Stimulated activated effector memory CD8-positive, alpha-beta T cell treated with anti-CD3 and anti-CD28 coated beads, Interleukin-12 subunit alpha, Interleukin-12 subunit beta, amount 100 ng/mL, for 72 hours (primary cell): ENCODE data around the gene PPP1R1B.
A peak's percentile ranks its signal among the peaks of the same experiment; 100 is the strongest.

Experiments
- ATAC-seq: fragments of 150-1000 bp; cut with Tn5 transposase; 2 replicates; pipeline ENCODE4 v1.10.0; 2021
- DNase-seq, 2 donors: peaks; one replicate each; pipeline ENCODE4 v3.0.0; 2021 to 2022; ENCODE audit warnings: low spot score in 2 of 2
- H3K27ac Mint-ChIP-seq: one replicate; pipeline ENCODE4 v1.8.0; 2022; ENCODE audit warnings: mild to moderate bottlenecking, mixed read lengths
- H3K36me3 Mint-ChIP-seq: one replicate; pipeline ENCODE4 v1.8.0; 2022; ENCODE audit warnings: mild to moderate bottlenecking, mixed read lengths
- H3K4me1 Mint-ChIP-seq: one replicate; pipeline ENCODE4 v1.8.0; 2022; ENCODE audit warnings: mixed read lengths
- H3K4me3 Mint-ChIP-seq: one replicate; pipeline ENCODE4 v1.8.0; 2022; ENCODE audit warnings: mild to moderate bottlenecking, mixed read lengths
- H3K9me3 Mint-ChIP-seq: one replicate; pipeline ENCODE4 v1.8.0; 2022; ENCODE audit warnings: mixed read lengths

Gene PPP1R1B

DNA sequence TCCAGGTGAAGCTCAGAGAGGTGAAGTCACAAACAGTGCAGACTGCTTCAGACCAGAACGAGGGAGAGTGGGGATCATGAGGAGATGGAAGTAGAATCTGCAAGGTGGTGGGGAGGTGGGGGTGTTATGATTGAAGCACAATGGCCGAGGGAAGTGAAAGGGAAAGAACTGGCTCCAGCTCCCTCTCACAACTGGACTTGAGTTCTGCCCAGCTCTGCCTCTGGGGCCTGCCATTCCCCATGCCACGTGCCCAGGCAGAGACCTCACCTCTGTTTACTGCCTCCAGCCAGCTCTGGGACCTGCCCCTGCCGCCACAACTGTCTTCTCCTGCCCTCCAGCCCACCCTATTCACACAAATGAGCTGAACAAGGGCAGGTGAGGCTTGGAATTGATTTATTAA is 44.0 kb downstream of the PPP1R1B start:
- H3K9me3 Mint-ChIP-seq = no peaks in the 10 kb centered on the region
- ATAC-seq (no peak), DNase-seq (no peak)
- H3K36me3 Mint-ChIP-seq = peaks cover 6% of the 10 kb centered on the region
- H3K27ac Mint-ChIP-seq = no peak overlapping the region
- H3K4me3 Mint-ChIP-seq = no peak overlapping the region
- H3K4me1 Mint-ChIP-seq = peaks cover 37% of the 10 kb centered on the region

DNA sequence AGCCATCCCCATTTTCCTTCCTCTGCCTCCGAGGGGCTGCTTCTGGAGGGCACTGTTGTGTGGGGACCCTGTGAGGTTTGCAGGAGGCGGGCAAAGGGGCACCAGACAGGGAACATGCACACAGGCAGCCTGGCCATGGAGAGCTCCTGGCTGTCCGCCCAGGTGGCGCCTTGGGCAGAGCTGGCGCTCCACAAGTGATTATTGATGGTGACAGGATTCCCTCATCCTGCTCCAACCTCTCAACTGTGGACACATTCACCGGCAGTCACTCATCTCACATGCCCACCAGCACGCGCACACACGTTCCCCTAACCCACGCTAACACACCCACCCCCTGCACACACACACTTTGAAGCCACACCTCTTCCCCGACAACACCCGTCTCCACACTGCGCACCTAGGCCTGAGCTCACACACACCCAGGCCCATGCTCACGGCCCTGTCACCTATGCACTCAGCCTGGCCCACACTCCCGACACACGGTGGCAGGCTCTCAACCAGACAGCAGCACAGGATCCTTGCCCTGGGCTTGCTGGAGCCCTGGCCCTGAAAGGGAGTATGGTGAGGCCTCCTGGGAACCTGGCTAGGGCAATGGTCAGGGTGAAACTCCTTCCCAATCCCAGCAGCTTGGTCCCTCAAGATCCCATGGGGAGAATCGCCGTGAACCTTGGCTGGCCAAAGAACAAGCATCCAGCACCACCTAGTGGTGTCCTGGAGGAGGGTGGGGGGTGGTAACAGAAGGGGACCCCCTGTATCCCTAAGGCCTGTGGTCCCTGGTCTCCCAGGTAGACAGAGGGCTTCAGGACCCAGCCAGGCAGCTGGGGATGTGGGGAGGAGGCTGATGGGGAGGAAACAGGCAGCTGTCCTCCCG is 45.1 kb downstream of the PPP1R1B start:
- Mint-ChIP-seq H3K4me1 (peaks cover 43% of the 10 kb centered on the region), H3K9me3 (no peaks in the 10 kb centered on the region), H3K27ac (peak overlapping the region; percentile 78), H3K36me3 (peaks cover 12% of the 10 kb centered on the region), H3K4me3 (no peak overlapping the region)
- DNase-seq = no peak
- ATAC-seq = no peak

DNA sequence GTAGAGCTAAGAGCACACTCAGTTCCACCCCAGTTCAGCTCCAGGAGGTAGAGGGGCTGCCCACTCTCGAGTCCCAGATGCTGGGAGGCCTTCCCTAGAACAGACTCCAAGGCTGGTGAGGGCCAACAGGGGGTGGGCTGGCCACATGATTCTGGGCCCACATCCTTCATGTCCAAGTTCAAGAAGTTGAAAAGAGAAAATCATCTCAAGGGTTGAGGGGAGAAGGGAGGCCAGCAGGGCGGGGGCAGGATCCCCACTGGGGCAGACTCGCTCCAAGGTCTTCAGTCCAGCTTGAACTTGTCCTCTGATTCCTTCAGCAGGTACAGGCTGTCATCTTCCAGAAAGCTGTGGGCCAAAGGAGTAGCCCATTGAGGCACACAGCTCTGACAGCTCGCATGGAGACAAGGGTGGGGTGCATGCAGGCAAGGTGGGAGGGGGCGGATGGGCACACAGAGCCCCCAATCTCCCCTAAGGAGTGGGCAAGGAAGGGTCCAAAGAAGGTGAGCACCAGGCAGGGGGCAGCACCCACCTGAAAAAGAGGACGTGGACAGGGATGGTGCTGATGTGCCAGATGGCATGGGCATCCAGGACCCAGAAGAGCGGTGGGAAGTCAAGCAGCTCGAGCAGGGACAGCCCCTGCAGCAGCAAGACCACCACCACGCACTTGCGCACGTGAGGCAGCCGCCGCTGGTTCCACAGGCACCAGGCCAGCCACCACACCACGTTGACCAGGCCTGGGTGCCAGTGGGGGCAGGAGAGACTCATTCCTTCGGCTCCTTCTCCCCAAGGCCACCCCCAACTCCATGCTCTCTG is 46.0 kb downstream of the PPP1R1B start:
- ATAC-seq = no peak
- Mint-ChIP-seq H3K4me3 (no peak overlapping the region), H3K4me1 (peaks cover 52% of the 10 kb centered on the region), H3K27ac (peak overlapping the region; percentile 78), H3K36me3 (peaks cover 12% of the 10 kb centered on the region), H3K9me3 (no peaks in the 10 kb centered on the region)
- no peak for DNase-seq

DNA sequence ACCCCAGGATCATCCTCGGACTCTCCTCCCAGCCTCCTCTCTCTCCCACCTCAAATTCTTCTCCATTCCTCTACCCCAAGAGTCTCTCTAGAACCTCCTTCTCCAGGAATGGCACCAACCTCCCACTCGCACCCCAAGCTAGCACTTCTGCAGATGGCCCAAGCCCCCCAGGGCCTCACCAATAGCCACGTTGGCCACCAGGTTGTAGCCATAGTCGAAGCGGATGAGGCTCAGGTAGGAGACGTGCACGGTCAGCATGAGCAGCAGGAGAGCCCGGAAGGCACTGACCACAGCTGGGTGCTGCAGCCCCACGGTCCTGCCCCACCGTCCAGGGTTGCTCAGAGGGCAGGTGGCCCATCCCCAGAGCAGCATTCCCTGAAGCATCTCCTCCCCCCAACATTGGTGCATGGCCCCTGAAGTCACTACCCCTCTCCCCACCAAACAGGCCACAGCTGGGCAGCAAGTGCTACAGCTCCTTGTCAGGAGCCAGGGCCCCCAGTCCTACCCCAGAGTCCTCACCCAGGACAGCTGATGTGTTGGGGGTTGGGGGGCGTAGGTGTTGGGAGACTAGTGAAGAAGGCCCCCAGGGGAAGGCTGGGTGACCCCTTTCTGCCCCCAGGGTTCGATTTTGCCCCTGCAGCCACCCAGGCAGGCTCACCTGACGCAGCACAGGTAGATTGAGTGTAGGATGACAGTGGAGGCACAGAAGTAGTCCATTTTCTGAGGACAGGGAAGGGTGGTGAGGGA is 46.8 kb downstream of the PPP1R1B start:
- H3K36me3 Mint-ChIP-seq = peaks cover 10% of the 10 kb centered on the region
- no peak overlapping the region for H3K4me3 Mint-ChIP-seq
- DNase-seq (no peak), ATAC-seq (no peak)
- H3K27ac Mint-ChIP-seq = no peak overlapping the region
- H3K9me3 Mint-ChIP-seq = no peaks in the 10 kb centered on the region
- peaks cover 52% of the 10 kb centered on the region for H3K4me1 Mint-ChIP-seq

DNA sequence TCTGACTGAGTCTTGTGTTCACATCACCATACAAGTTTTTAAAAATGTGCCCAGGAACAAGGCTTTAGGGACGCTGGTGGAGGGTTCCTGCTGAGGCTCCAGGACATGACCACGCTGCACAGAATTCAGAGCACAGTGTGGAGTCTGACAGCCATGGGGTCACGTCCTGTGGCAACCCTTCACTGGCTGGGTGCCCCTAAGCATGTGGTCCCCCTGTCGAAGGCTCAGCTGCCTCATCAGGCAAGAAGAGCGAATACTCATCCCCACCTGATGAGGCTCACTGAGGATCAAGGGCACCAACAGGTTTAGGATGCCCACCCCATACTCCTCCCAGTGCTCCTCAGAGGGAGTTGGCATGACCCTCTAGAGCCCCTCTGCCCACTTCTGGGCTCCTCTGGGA is 47.4 kb downstream of the PPP1R1B start:
- ATAC-seq = no peak
- H3K36me3 Mint-ChIP-seq = peaks cover 5% of the 10 kb centered on the region
- peaks cover 54% of the 10 kb centered on the region for H3K4me1 Mint-ChIP-seq
- no peak for DNase-seq
- H3K27ac Mint-ChIP-seq = no peak overlapping the region
- H3K9me3 Mint-ChIP-seq = no peaks in the 10 kb centered on the region
- H3K4me3 Mint-ChIP-seq = no peak overlapping the region

DNA sequence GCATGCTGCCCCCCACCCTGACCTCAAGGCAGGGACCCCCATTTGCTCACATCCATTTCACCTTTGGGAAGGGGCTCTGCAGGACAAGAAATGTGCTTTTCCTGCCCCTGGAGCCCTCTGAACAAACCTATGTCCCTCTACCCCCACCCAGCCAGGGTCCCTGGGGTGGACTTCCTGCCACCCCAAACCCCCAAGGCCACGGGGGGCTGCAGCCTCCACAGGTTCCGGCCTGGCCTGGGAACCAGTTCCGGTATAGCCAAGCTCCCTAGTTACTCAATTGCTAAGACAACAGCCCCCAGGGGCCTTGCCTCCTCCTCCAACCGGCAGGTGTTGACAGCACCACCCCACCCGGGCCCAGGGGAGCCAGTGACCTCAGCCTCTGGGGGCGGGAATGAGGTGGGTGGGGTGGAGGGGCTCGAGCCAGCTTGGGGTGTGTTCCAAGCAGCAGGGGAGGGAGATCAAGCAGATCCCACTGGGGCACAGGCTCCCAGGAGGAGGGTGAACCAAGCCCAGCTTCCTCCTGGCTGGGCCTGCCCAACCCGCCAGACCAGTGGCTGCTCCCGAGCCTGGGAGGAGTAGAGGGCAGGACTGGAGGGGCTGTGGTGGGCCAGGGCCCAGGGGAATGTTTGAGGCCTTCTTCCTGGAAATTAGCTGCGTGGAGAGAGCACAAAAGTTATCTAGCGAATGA is 48.1 kb downstream of the PPP1R1B start:
- H3K36me3 Mint-ChIP-seq = peaks cover 7% of the 10 kb centered on the region
- H3K9me3 Mint-ChIP-seq = no peaks in the 10 kb centered on the region
- peak overlapping the region; percentile 90 for H3K27ac Mint-ChIP-seq
- DNase-seq = no peak
- ATAC-seq = no peak
- H3K4me3 Mint-ChIP-seq = peak overlapping the region; percentile 10
- H3K4me1 Mint-ChIP-seq = peaks cover 61% of the 10 kb centered on the region

DNA sequence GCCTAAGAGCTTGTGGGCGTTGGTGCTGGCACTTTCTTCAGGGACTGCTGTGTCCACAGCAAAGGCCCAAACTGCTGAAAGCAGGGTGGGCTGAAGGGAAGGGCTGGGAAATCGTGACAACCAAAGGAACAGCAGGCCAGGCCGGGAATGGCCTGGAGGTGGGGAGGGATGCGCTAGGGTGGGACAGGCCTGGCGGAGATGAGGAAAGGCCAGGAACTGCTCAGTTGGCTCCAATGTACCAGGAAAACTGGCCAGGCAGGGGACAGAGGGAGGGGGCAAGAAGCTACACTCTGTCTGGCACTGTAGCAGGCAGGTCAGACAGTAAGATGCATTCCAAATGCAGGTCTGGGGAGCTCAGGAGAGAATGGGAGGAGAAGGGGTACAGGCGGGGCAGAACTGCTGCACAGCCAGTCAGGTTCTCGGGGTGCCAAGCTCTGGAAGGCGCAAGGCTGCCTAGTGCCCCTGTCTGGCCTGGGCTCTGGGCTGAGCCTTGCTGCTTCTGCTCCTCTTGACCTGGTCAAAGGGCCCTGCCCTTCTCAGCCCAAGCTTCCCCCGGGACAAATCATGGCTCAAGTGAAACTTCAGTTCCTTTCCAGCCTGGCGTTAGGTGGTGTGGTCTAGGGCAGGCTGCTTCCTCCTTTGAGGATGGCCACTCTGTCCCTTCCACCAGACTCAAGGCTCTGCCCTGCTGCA is 48.8 kb downstream of the PPP1R1B start:
- Mint-ChIP-seq H3K9me3 (no peaks in the 10 kb centered on the region), H3K4me3 (peak overlapping the region; percentile 53), H3K4me1 (peaks cover 68% of the 10 kb centered on the region), H3K27ac (peak overlapping the region; percentile 90), H3K36me3 (peaks cover 10% of the 10 kb centered on the region)
- DNase-seq (no peak), ATAC-seq (no peak)

DNA sequence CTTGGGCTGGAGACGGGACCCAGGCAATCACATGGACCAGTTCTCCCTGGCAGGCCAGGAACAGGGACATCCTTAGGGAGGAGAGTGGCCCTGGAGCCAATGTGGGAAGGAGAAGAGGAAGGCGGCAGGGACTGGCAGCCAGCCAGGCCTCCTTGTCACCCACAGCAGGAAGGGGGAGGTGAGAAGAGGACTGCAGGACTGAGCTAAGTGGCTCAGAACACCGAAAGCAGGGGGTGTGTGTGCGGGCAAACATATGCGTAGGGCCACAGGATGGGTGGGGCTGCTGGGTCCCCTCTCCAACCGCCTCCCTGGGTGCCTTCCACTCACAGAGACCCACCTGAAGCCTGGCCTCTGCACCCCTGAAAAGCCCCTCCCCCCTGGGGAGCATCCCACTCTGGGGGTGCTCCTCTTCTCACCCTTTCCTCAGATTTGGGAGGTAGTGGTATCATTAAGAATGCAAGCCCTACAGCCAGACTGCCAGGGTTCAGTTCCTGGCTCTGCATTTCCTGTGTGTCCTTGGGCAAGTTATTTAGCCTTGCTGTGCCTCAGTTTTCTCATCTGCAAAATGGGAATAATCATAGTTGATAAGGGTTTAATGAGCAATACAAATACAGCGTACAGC is 49.6 kb downstream of the PPP1R1B start:
- no peaks in the 10 kb centered on the region for H3K9me3 Mint-ChIP-seq
- peak overlapping the region; percentile 90 for H3K27ac Mint-ChIP-seq
- H3K4me3 Mint-ChIP-seq = peak overlapping the region; percentile 53
- DNase-seq (peak in 1 of 2 donors; percentile 70), ATAC-seq (peak; percentile 75)
- H3K4me1 Mint-ChIP-seq = peaks cover 75% of the 10 kb centered on the region
- peaks cover 10% of the 10 kb centered on the region for H3K36me3 Mint-ChIP-seq

DNA sequence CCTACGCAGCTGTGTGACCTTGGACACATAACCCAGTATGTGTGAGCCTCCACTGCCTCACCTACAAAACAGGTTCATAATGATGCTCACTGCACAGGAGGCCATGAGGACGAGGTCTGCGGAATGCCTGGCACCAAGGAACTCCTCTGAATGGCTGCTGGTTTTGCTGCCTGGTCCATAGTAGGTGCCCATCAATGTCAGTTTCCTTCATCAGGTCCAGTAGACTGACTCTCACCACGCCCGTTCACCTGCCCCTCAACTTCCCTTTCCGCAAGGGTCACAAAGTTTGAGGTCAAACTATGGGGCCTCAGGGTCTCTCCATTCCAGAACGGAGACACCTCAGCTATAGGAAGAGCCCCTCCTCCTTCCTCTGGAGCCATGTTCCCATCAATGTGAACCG is 50.3 kb downstream of the PPP1R1B start:
- H3K4me1 Mint-ChIP-seq = peaks cover 70% of the 10 kb centered on the region
- no peaks in the 10 kb centered on the region for H3K9me3 Mint-ChIP-seq
- H3K36me3 Mint-ChIP-seq = peaks cover 10% of the 10 kb centered on the region
- no peak overlapping the region for H3K4me3 Mint-ChIP-seq
- no peak for ATAC-seq
- DNase-seq = no peak
- peak overlapping the region; percentile 99 for H3K27ac Mint-ChIP-seq

DNA sequence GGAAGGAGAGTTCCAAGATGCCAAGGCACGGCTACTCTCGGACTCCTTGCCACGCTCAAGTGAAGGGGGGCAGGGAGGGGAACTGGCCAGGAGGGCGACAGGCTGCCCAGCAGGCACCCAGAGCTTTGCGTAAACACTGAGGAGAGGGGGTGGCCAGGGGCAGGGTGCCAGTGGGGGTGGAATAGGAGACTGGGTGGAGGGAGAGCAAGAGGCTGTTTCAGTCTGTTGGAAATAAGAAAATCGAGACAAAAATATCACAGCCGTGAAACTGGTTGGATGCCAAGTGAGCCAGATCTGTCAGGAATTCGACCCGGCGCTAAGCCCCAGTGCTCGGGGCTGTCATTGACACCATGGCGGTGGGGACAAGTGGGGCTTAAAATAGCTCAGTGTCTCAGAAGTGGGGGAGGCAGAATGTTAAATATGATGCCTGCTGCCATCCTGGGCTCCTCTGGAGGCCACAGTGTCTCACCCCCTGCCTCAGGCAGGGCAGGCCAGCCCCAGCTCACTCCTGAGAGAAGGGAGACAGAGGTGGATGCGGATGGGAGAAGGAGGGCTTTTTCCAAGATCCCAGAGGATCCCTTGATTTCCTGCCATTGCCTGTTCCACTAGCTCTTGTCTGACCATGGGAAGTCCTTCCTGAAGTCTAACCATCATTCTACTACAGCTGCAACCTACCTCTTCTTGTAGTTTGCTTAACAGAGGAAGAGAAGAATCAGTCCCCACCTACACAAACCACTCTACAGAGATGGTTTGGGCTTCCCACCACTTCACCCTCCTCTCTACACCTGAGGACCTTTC is 51.0 kb downstream of the PPP1R1B start:
- peak overlapping the region; percentile 61 for H3K4me3 Mint-ChIP-seq
- H3K4me1 Mint-ChIP-seq = peaks cover 65% of the 10 kb centered on the region
- DNase-seq (no peak), ATAC-seq (no peak)
- peak overlapping the region; percentile 99 for H3K27ac Mint-ChIP-seq
- no peaks in the 10 kb centered on the region for H3K9me3 Mint-ChIP-seq
- H3K36me3 Mint-ChIP-seq = peaks cover 10% of the 10 kb centered on the region

DNA sequence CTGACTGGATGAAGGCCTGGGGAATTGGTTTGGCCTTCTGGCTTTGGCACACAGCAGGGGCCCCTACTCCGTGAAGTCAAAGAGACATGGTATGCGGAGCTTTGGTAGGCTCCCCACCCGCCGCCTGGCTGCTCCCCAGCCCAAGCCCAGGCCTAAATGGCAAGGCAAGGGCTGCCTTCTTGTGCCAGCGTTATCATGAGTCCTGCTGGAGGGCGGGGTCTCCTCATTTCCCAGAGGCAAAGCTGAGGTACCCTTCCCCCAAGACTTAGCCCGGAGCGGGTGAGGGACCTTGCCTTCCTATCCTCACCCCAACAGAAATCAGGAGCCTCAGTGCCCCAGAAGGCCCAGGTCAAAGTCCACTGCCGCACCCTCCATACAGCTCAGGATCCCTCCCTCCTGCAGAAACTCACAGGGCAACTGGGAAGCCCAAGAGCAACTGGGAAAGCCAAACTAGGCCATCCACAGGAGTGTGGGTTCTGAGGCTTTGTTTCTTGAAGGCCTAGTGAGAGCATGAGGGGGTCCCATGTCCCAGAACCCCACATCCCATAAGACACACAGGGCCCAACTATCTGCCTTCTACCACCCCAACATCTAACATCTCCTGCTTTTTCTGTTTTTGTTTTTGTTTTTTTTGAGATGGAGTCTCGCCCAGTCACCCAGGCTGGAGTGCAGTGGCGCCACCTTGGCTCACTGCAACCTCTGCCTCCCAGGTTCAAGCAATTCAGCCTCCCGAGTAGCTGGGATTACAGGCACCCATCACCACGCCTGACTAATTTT is 51.8 kb downstream of the PPP1R1B start:
- H3K9me3 Mint-ChIP-seq = no peaks in the 10 kb centered on the region
- no peak for DNase-seq
- peaks cover 71% of the 10 kb centered on the region for H3K4me1 Mint-ChIP-seq
- H3K36me3 Mint-ChIP-seq = peaks cover 14% of the 10 kb centered on the region
- H3K4me3 Mint-ChIP-seq = peak overlapping the region; percentile 61
- H3K27ac Mint-ChIP-seq = peak overlapping the region; percentile 99
- ATAC-seq = no peak

DNA sequence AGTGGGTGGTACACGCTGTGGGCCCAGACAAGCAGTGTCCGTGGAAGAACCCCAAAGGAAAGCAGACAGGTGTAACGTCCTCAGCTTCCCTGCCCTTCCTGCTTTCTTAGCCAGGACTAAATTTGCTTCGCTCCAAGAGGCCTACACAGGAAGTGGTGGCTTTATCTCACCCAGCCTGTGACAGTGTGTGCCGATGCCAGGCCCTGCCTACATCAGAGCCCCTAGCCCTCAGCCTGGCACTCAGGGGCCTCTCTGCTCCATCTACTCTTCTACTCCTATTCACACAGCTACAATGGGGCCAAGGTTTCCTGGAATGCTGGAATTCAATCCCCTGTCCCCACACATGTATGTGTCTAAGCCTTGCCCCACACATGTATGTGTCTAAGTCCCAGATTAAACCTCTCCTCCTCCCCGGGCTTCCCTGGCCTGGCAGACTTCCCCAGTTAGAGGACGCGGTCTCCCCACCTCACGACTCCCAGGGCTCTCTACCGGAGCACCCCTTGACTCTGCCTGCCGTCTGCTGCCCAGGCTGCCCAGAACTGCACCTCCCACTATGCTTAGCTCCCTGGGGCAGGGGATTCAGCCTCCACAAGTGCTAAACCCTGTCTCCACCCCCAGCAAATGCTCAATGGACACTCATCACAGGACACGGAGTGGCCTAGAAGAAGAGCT is 52.9 kb downstream of the PPP1R1B start:
- Mint-ChIP-seq H3K4me1 (peaks cover 71% of the 10 kb centered on the region), H3K9me3 (no peaks in the 10 kb centered on the region), H3K36me3 (peaks cover 14% of the 10 kb centered on the region), H3K4me3 (peak overlapping the region; percentile 61), H3K27ac (peak overlapping the region; percentile 99)
- ATAC-seq = peak; percentile 78
- peak in 1 of 2 donors; percentile 75 for DNase-seq
